ENCODE results near the gene KIAA0753.

KIAA0753 gene

GRCh38 chr17:6639586-6640535, 650 bp downstream of the KIAA0753 start:
- no peak for DNase-seq

- no peak for DNase-seq
Observed at GRCh38 chr17:6639014-6639585, 1.4 kb downstream of the KIAA0753 start.

GRCh38 chr17:6638046-6638908, 2.2 kb downstream of the KIAA0753 start:
- no peak for DNase-seq

- no peak for DNase-seq
Observed at GRCh38 chr17:6637458-6637840, 3.1 kb downstream of the KIAA0753 start.

- DNase-seq: no peak
Observed at GRCh38 chr17:6636616-6637457, 3.7 kb downstream of the KIAA0753 start.

GRCh38 chr17:6636105-6636504, 4.4 kb downstream of the KIAA0753 start:
- no peak for DNase-seq

GRCh38 chr17:6633263-6633662, 7.2 kb downstream of the KIAA0753 start:
- no peak for DNase-seq

GRCh38 chr17:6632530-6632929, 8.0 kb downstream of the KIAA0753 start:
- DNase-seq: no peak

GRCh38 chr17:6630390-6630789, 10.1 kb downstream of the KIAA0753 start:
- DNase-seq: no peak

GRCh38 chr17:6627019-6627418, 13.5 kb downstream of the KIAA0753 start:
- DNase-seq: no peak

- DNase-seq: no peak
Observed at GRCh38 chr17:6626616-6627015, 13.9 kb downstream of the KIAA0753 start.

GRCh38 chr17:6623941-6624340, 16.6 kb downstream of the KIAA0753 start:
- DNase-seq: no peak

- DNase-seq: no peak
Observed at GRCh38 chr17:6611231-6611630, 29.3 kb downstream of the KIAA0753 start.

- DNase-seq: no peak
Observed at GRCh38 chr17:6610011-6610410, 30.5 kb downstream of the KIAA0753 start.

GRCh38 chr17:6608321-6608720, 32.2 kb downstream of the KIAA0753 start:
- DNase-seq: no peak

GRCh38 chr17:6605142-6605541, 35.4 kb downstream of the KIAA0753 start:
- no peak for DNase-seq

- DNase-seq: no peak
Observed at GRCh38 chr17:6603744-6604325, 36.7 kb downstream of the KIAA0753 start.

- DNase-seq: no peak
Observed at GRCh38 chr17:6602141-6602540, 38.4 kb downstream of the KIAA0753 start.

GRCh38 chr17:6599364-6599763, 41.1 kb downstream of the KIAA0753 start:
- DNase-seq: no peak

GRCh38 chr17:6597727-6598126, 42.8 kb downstream of the KIAA0753 start:
- no peak for DNase-seq

- no peak for DNase-seq
Observed at GRCh38 chr17:6596941-6597340, 43.6 kb downstream of the KIAA0753 start.

- DNase-seq: no peak
Observed at GRCh38 chr17:6596511-6596910, 44.0 kb downstream of the KIAA0753 start.

Measured in activated CD8-positive, alpha-beta memory T cell treated with anti-CD3 and anti-CD28 coated beads for 24 hours (primary cell).